GM12873 (cell line): ENCODE results near the gene IFIH1.

Experiments used
- CTCF ChIP-seq: IDR thresholded peaks from 2 replicates; pipeline ENCODE4 v1.5.1; 2012; ENCODE audit warnings: low read depth, mild to moderate bottlenecking, moderate library complexity, low read length, control low read depth; ENCODE audit not compliant: insufficient read depth; ENCODE audit errors: missing control alignments

Gene IFIH1

GRCh38 chr2:162295009-162295408 is 23.5 kb downstream of the IFIH1 start:
- TF ChIP-seq CTCF: no peak

- TF ChIP-seq CTCF: no peak
These were observed 25.2 kb downstream of the IFIH1 start for GRCh38 chr2:162293122-162293786.

GRCh38 chr2:162291748-162292147 is 26.7 kb downstream of the IFIH1 start:
- TF ChIP-seq CTCF: no peak

DNA sequence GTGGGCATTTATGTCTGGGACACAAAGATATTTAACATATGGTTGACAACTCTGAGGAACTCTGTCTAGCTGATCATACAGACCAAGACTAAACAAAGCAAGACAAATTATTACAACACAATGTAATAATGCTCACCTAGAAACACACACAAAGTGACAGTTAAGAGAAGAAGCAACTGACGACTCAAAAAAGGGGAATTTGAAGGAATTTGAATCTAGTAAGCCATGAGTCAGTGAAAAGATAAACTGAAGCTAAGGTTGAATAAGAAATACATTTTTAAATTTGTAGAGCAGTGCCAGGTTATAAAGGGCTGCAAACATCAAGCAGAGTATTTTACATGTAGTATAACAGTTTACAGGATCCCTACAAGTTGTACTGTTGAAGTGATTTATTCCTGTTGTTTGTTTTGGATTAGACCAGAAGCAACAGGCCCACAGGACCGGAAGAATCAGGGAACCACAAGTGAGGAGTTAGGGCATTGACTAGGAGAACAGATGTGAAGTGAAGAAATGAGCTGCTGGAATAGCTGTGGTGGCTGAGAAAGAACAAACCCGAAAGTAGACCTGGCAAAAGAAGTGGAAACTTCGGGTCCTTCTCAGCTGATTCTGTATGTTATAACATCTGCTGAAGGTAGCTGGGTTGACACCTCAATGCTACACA is 35.6 kb downstream of the IFIH1 start:
- no peak for TF ChIP-seq CTCF

GRCh38 chr2:162280654-162281053 is 37.8 kb downstream of the IFIH1 start:
- TF ChIP-seq CTCF: no peak

GRCh38 chr2:162277381-162277780 is 41.1 kb downstream of the IFIH1 start:
- no peak for TF ChIP-seq CTCF

- no peak for TF ChIP-seq CTCF
These were observed 50.5 kb downstream of the IFIH1 start for GRCh38 chr2:162267996-162268395.
